ENCODE data around the gene TRPM6.
A peak's percentile ranks its signal among the peaks of the same experiment; 100 is the strongest.
"Not testable (repeated sequence)": the region's sequence is repeated elsewhere in the genome, so short reads cannot be mapped to it uniquely, and the experiment has no call there.

Gene TRPM6

GRCh38 chr9:74907085-74907484 lies 19.4 kb upstream of the TRPM6 start:
- no peak for TF ChIP-seq CTCF (IDR thresholded peaks at IDR 0.05; ENCODE audit: insufficient read depth, missing control alignments)
- FAIRE-seq: no peak
- no peak for DNase-seq (ENCODE audit: insufficient read length, low spot score)

- FAIRE-seq: no peak
- TF ChIP-seq CTCF (IDR thresholded peaks at IDR 0.05; ENCODE audit: insufficient read depth, missing control alignments): no peak
- no peak for DNase-seq (ENCODE audit: insufficient read length, low spot score)
Measured at GRCh38 chr9:74901001-74901400, 13.3 kb upstream of the TRPM6 start.

GRCh38 chr9:74888449-74888848 lies 728 bp upstream of the TRPM6 start:
- not testable (repeated sequence) for FAIRE-seq; DNase-seq (ENCODE audit: insufficient read length, low spot score)

GRCh38 chr9:74887981-74888370 lies 255 bp upstream of the TRPM6 start:
- TF ChIP-seq CTCF (IDR thresholded peaks at IDR 0.05; ENCODE audit: insufficient read depth, missing control alignments): no peak
- no peak for FAIRE-seq
- DNase-seq (ENCODE audit: insufficient read length, low spot score): no peak

GRCh38 chr9:74876382-74876949 lies 11.3 kb downstream of the TRPM6 start:
- no peak for DNase-seq (ENCODE audit: insufficient read length, low spot score)
- no peak for FAIRE-seq
- no peak for TF ChIP-seq CTCF (IDR thresholded peaks at IDR 0.05; ENCODE audit: insufficient read depth, missing control alignments)

GRCh38 chr9:74875656-74876055 lies 12.1 kb downstream of the TRPM6 start:
- peak; percentile 50 for DNase-seq (ENCODE audit: insufficient read length, low spot score)
- no peak for TF ChIP-seq CTCF (IDR thresholded peaks at IDR 0.05; ENCODE audit: insufficient read depth, missing control alignments)
- peak; percentile 97 for FAIRE-seq

- no peak for TF ChIP-seq CTCF (IDR thresholded peaks at IDR 0.05; ENCODE audit: insufficient read depth, missing control alignments)
- no peak for FAIRE-seq
- DNase-seq (ENCODE audit: insufficient read length, low spot score): no peak
Measured at GRCh38 chr9:74874220-74874619, 13.5 kb downstream of the TRPM6 start.
